Glutamatergic neuron (in vitro differentiated cells): Measurements from ENCODE around the gene FGD1. TPM values are rescaled to one million over a fixed set of nuclear protein-coding genes. Genes with fewer than 3 reads are reported as not detected.

ENCODE experiments used
- total RNA-seq: library from RNA; stranded (reverse); fragmentation: NEBNext Ultra II Directional; extraction: Animal tissue kit (Norgen Biotek cat#: 25700); gene quantifications from one replicate; pipeline ENCODE4 v1.2.1, GENCODE V29; 2021; ENCODE audit not compliant: unreplicated experiment

The FGD1 gene
- total RNA-seq, 1 donor from 2014 or later: 18.8 TPM

Other genes starting within 250 kb of the FGD1 start
- gene WNK3, start 138.2 kb downstream of the FGD1 start, total RNA-seq: 19.7 TPM
- 32.0 TPM for gene TSR2, start 55.8 kb downstream of the FGD1 start, total RNA-seq
- gene GNL3L, start 34.0 kb upstream of the FGD1 start, total RNA-seq: 29.2 TPM